CD4-positive, alpha-beta T cell treated with Interleukin-15 for 4 hours (primary cell): ENCODE results near the gene TMEFF2.
"Not testable (repeated sequence)": the region's sequence is repeated elsewhere in the genome, so short reads cannot be mapped to it uniquely, and the experiment has no call there.

Experiments used
- DNase-seq: peaks from one replicate; pipeline ENCODE4 v3.0.0-alpha.2; 2020; ENCODE audit warnings: low spot score

The TMEFF2 gene

GRCh38 chr2:191932286-191932685 is 262.4 kb downstream of the TMEFF2 start:
- DNase-seq, result no peak

GRCh38 chr2:191931329-191931728 is 263.4 kb downstream of the TMEFF2 start:
- no peak for DNase-seq

GRCh38 chr2:191930205-191930604 is 264.5 kb downstream of the TMEFF2 start:
- DNase-seq, result no peak

DNA sequence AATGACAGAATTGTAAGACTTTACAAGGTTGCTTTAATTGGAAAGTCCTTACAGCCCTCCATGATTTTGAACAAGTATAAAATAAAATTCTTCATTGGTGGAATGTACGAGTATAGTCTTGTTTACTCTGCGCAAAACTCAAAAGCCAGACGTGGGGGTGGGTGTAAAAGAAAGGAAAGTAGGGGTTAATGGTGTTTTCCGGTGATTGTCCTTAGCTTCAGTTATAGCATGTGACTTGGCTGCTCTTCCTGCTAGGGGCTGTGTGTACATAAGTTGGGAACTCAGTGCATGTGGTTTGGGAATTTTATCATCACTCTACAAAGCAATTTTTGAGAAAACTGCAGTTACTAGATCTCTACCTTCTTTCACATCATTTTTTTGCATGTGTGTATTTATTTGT is 265.4 kb downstream of the TMEFF2 start:
- no peak for DNase-seq

DNA sequence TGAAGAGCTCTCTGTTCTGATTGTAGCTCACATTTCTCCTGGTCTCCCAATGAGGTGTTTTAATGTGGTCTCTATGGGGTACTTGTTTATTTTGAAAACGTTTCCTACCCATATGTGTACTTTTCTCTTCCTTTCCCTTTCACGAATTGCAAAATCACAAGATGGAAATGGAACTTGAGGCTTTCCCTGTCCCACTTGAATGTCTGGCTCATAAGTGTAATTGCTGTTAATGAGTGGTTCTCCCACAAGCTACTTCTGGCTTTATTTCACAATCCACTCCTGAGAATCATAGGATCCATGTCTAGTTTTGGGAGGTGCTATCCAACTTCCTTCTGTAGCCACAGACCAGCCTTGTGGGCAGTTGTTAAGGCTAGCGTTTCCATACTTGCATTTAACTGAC is 266.7 kb downstream of the TMEFF2 start:
- no peak for DNase-seq

DNA sequence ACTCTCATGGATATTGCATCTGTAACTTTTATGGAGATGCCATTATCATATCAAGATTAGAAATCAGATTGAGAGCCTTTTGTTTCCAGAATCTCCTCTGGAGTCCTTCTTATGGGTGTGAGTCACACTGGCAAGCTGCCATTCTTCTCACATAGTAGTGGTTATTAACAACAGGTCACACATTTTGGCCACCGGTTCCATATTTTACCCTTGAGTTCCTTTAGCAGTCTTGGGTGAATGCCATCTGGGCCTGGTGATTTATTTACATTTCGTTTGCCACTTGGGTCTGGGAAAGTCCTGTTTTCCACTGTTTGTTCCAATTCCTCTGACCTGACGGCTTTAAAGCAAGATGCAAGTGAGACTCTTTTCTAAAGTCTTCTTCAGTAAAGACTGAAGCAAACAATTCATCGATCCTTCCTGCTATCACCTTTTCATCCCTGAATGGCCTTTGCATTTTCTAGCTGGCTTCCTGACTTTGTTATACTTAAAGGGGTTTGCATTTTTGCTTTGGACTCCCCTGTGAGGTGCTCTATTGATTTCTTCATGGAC is 267.3 kb downstream of the TMEFF2 start:
- no peak for DNase-seq

- no peak for DNase-seq
These were observed 268.1 kb downstream of the TMEFF2 start for GRCh38 chr2:191926671-191927070.

GRCh38 chr2:191923652-191923997 is 271.1 kb downstream of the TMEFF2 start:
- DNase-seq, result no peak

- no peak for DNase-seq
These were observed 271.7 kb downstream of the TMEFF2 start for GRCh38 chr2:191922736-191923651.

GRCh38 chr2:191921650-191922049 is 273.1 kb downstream of the TMEFF2 start:
- not testable (repeated sequence) for DNase-seq

- no peak for DNase-seq
These were observed 274.2 kb downstream of the TMEFF2 start for GRCh38 chr2:191920502-191920901.

- DNase-seq, result no peak
These were observed 276.6 kb downstream of the TMEFF2 start for GRCh38 chr2:191917967-191918651.

- DNase-seq, result no peak
These were observed 277.3 kb downstream of the TMEFF2 start for GRCh38 chr2:191917430-191917881.

DNA sequence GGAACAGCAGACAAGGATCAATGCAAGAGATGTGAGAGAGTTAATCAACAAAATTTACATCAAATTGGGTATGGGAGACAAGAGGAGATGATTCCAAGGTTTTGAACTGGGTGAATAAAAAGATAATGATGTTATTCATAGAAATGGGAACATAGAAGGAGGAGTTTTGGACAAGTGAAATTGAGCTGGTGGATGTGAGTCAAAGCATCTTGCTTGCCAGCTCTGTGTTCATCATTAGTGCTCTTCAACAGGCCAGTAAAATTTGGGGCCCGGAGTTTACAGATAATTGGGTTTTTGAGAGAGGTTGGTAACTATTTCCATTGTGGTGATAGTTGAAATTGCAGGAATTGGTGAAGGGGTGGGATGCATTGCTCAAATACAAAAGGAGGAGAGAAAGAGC is 277.9 kb downstream of the TMEFF2 start:
- no peak for DNase-seq

DNA sequence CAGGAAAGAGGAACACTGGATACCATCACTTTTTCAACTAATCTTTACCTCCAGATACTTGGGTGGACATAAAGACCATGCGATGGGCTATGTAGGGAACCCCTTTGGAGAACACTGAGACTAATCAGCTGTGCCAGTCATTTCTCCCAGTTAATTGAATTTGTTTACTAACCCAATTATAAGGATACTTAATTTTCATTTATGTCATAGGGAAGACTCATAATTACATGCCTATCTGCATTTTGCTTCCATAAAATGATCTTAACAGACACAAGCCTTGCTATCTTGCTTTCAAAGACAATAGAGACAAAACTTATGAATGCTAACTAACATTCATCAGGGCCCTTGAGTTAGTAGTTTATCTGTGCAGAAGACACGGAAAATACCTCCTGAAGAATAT is 279.0 kb downstream of the TMEFF2 start:
- no peak for DNase-seq

DNA sequence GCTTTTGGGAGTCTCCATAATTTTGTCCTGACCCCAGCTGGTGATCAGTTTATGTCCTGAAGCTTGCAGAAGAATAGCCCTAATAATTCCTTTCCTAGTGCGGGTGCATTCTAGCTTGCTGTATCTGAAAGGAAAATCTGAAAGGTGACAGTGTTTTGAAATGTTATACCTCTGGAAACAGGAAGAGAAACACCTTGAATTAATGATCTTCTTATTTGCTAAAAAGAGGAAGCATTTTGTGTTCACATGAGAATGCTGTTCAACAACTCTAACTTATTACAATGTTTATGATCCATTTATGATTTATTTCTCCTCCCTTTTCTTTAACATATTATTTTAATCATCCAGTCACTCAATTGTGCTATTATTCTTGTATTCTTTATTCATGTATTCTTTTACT is 280.9 kb downstream of the TMEFF2 start:
- DNase-seq, result no peak

GRCh38 chr2:191912764-191913163 is 282.0 kb downstream of the TMEFF2 start:
- no peak for DNase-seq

- no peak for DNase-seq
These were observed 284.2 kb downstream of the TMEFF2 start for GRCh38 chr2:191910518-191910917.

GRCh38 chr2:191908874-191909273 is 285.9 kb downstream of the TMEFF2 start:
- no peak for DNase-seq

DNA sequence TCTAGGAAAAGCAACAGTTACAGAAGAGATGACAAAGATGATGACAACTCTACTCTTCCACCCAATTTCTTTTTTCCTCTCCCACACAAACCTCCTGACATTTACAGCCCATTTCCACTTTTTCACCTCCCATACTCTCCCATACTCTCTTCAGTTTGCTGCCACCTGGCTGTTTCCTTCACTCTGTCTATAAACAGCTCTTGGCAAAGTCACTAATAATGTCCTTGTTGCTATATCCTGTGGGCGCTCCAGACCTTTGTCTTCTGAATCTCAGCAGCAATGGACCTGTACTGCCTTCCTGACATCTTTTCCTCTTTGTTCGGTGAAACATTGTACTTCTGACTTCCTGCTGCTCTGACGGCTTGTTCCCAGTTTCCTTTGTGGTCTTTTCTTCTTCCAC is 287.2 kb downstream of the TMEFF2 start:
- DNase-seq, result no peak

GRCh38 chr2:191907091-191907490 is 287.6 kb downstream of the TMEFF2 start:
- no peak for DNase-seq

- no peak for DNase-seq
These were observed 289.4 kb downstream of the TMEFF2 start for GRCh38 chr2:191905336-191905735.

DNA sequence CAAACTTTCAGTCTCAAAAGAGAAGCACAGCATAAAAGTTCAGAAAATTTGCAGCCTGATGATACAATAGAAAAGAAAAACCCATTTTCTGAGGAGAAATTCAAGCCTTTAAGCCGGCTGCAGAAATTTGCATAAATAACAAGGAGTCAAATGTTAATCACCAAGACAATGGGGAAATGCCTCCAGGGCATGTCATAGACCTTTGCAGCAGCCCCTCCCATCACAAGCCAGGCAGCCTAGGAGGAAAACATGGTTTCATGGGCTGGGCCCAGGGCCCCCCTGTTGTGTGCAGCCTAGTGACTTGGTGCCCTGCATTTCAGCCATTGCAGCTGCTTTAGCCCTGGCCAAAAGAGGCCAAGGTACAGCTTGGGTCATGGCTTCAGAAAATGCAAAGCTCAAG is 293.7 kb downstream of the TMEFF2 start:
- no peak for DNase-seq
